NCI-H345 treated with DMSO at 0.1 percent for 48 hours (cell line): ENCODE results near the gene STX8.
"Not testable (repeated sequence)": the region's sequence is repeated elsewhere in the genome, so short reads cannot be mapped to it uniquely, and the experiment has no call there.

Experiments
- DNase-seq: peaks from one replicate; lab custom pipeline; 2025; ENCODE audit not compliant: unreplicated experiment; lab: John Stamatoyannopoulos, UW

STX8 gene

GRCh38 chr17:9355231-9355630, 220.4 kb downstream of the STX8 start:
- not testable (repeated sequence) for DNase-seq

- no peak for DNase-seq
Observed at GRCh38 chr17:9350080-9350479, 225.5 kb downstream of the STX8 start.

DNA sequence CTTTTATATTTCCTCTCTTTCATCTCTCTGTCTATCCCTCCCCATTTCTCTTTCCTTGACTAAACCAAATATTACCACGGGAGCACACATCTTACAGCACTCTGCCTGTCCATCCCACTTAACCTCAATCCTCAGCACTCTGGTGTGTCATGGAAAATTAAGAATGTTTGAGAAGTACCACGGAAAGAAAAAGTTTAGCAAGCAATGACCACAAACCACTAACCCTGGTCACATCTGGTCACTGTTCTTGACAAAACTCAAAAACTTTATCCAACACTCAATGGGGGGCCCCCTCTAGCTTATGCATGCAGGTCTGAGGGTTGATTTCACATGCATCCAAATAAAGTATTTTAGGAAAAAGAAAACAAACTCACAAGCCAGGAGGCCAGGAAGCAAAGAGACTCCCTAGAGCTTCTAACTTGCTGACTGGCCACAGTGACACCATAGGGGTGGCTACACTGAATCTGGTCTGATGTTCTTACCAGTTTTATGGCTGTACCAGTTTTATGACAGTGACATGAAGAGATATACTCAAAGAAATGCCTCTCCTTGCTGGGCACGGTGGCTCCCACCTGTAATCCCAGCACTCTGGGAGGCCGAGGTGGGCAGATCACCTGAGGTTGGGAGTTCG, 229.2 kb downstream of the STX8 start:
- no peak for DNase-seq

GRCh38 chr17:9343516-9343915, 232.1 kb downstream of the STX8 start:
- no peak for DNase-seq

DNA sequence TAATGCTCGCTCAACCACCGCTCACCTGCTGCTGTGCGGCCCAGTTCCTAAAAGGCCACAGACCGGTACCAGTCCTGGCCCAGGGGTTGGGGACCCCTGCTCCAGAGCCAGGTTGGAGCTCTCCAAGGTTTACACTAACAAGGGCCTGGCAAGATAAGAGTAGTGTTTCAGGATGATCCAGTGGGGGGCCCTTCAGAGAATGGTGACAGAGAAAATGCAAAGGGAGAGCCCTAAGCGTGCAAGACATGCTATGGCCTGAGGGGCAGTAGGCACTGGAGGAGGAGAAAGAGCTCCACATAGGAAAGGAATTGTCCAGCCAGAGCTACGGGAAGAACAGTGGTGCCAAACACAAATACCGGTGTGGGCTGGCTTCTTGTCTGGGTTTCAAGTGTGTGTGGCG, 233.4 kb downstream of the STX8 start:
- no peak for DNase-seq

- DNase-seq = no peak
Observed at GRCh38 chr17:9339958-9340357, 235.7 kb downstream of the STX8 start.

DNA sequence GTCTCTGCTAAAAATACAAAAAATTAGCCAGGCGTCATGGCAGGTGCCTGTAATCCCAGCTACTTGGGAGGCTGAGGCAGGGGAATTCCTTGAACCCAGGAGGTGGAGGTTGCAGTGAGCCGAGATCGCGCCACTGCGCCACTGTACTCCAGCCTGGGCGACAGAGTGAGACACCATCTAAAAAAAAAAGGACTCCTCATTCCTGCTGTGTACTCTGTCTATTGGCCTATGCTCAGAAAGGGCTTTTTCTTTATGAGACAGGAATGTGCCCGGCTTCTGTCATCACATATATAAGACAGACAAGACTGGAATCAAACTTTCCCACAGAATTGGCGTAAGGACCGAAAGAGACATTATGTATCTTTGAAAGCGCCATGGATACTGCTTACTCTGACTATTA, 236.1 kb downstream of the STX8 start:
- not testable (repeated sequence) for DNase-seq

DNA sequence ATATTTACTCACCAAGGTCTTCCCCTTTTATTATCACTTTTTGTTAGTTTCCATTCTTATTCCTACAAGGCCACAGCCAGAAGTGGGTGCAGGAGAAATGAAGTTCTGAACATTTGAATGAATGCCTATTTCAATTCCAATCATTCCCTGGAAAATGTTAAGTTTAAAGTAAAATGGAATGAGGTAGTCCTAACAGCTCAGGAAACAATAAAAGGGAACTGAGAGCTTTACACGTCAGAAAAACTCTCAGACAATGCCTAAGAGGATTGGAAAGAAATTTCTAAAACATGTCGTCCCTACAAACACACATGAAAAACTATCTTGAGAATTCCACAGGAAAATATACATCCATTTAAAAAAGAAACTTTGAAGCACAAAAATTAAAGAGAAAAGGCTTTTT, 238.8 kb downstream of the STX8 start:
- DNase-seq = no peak

DNA sequence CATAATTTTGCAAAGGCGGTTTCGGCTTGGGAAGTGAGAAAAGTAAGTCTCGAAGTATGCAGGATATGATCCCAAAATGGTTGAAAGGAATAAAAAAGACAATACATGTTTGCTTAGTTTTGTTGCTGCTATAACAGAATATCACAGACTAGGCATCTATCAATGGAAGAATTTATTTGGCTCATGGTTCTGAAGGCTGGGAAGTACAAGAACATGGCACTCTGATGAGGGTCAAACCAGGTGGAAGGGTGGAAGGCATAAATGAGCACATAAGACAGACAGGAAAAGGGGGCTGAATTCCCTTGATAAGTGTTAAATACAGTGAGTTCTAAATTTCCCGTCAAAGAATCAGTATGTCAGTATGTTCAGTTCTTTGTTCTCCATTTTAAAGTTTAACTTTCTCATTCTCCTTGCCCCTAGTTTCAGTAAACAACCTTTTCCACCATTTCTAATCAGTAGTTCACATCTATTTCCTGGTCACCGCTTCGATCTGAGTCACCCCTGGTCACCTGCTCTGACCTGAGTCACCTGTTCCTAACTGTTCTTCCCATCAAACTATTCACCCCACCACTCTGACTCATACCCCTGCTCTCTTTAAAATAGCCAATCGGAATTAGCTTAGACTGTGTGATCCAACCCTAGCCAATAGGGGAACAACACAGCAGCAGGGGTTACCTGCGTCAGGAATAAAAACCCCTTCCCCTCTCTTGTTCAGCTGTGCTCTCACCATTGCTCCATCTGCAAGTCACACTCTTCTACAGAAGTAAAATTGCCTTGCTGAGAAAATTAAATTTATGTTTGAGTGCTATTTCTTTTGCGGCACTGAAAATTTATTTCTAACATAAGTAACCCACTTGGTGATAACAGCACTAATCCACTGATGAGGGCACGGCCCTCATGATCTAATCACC, 240.8 kb downstream of the STX8 start:
- no peak for DNase-seq

DNA sequence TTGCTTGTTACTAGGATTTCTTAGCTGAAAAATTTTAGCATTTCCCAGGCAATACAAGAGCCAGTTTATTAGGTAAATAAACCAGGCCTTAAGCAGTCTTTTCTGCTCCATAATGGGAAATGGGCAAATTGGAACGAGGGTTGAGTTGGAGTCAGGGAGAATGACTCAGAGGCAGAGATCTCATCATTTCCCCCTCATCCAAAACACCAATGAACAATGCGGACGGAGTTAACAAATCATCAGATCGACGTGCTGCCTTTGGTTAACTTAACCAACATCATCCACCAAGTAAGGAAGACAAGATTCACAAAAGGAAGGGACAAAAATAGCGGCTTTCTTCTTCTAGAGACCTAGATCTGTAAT, 243.5 kb downstream of the STX8 start:
- DNase-seq = no peak

GRCh38 chr17:9331279-9332131, 244.1 kb downstream of the STX8 start:
- DNase-seq = no peak

DNA sequence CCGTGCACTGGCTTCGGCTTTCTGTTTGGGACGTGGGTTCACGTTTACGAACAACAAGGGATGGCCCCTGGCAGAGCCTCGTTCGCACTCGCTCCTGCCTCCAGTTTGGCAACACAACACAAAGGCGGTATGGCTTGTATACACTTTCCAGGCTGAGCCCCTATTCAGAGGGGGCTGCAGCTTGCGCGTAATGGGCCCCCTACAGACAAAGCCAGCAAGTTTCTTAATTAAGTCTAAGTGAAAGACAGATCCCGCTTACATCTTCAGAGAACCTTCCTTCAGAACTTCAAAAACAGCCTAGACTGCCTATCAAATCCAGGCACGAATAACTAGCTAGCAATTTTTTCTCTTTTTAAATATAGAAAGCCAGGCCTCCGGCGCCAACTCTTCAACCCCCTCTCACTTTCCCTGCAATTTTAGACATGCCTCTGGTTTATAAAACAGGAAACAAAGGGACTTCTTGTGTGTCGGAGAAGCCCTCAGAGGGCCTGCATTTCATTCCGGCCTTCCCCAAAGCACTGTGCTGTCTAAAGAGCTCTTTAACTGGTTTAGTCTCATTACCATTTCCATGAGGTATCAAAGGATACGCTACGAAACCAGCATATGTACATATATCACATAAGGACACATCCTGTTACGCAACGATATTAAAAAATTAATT, 244.9 kb downstream of the STX8 start:
- no peak for DNase-seq

- DNase-seq = no peak
Observed at GRCh38 chr17:9330141-9330540, 245.5 kb downstream of the STX8 start.

- DNase-seq = no peak
Observed at GRCh38 chr17:9329251-9329921, 246.2 kb downstream of the STX8 start.

DNA sequence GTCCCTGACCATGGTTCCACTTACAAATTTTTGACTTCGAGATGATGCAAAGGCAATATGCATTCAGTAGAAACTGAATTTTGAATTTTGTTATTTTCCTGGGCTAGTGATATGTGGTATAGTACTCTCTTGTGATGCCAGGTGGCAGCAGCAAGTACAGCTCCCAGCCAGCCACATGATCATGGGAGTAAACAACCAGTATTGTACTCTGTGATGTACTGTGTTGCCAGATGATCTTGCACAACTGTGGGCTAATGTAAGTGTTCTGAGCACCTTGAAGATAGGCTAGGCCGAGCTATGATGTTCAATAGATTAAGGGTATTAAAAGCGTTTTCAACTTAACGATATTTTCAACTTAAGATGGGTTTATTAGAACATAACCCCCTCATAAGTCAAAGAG, 250.8 kb downstream of the STX8 start:
- no peak for DNase-seq

GRCh38 chr17:9322326-9322725, 253.3 kb downstream of the STX8 start:
- DNase-seq = no peak

DNA sequence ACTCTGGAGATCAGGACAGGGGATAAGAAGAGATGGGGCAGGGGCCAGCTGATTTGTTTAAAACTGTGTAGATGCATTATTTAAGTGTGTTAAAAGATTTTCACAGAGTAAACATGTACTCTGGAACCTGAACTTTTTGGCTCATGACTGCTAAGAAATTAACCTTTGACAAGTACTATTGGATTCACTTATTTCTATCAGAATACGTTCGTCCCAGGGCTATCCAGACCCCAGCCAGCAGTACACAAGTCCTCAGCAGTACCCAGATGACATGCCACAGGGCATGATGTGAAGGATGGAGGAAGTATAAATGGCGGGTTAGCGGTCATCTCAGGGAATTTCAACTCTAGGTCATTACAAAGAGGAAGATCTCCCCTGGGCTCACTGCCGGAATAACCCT, 253.7 kb downstream of the STX8 start:
- DNase-seq = no peak

GRCh38 chr17:9315360-9315759, 260.3 kb downstream of the STX8 start:
- no peak for DNase-seq

- DNase-seq = no peak
Observed at GRCh38 chr17:9313346-9313745, 262.3 kb downstream of the STX8 start.

GRCh38 chr17:9309216-9309615, 266.4 kb downstream of the STX8 start:
- DNase-seq = no peak

DNA sequence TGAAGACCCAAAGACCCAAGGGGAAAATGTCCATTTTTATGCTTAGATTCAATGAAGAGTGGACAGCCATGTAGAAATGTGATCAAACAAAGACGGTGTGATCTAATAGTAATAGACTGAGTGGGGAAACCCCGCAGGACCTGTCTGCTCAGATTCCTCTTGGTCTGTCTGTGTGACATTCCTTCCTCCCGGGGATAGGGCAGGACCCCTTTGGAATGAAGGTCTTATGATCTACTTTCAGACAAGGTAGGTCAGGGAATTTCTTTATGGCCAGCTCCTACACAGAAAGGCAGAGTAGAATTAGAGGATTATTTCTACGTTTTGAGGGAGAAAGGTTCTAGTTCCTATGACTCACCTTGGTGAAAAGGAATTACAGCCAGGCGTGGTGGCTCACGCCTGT, 267.6 kb downstream of the STX8 start:
- DNase-seq = no peak
